Muscle of back (tissue), 11 donors: Measurements from ENCODE around the gene XK. TPM values are rescaled to one million over a fixed set of nuclear protein-coding genes. Genes with fewer than 3 reads are reported as not detected.

Experiments
- DNase-seq, 3 donors: peaks; one replicate each; pipeline versions ENCODE4 v3.0.0 to v3.0.0-alpha.2; 2013
- polyA plus RNA-seq, 10 donors: library from polyadenylated mRNA; unstranded; fragments of 120-200 nt; gene quantifications; one replicate each; pipeline ENCODE4 v1.2.1, GENCODE V29; 2013; ENCODE audit not compliant: insufficient read length in 10 of 10

The XK gene
- polyA plus RNA-seq, 10 donors, result 4.4 to 11.9 (median 7.6) TPM

DNA sequence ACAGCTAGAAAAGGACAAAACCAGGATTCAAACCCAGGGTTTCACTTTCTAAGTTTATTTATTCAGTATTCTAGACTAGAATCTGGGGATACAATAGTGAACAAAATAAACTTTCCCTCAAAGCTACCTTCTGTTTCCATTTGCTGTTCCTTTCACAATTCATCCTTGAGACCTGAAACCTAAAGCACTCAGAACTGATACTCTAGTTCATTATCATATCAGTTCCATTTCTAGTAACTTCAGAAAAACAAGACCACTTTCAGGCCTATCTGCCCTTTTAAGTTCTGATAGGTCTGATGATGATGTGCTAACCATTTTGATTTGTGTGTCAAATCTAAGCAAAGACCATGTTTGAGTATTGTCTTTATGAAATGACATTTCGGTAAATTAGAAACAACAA lies 7.8 kb upstream of the XK start:
- no peak for DNase-seq

DNA sequence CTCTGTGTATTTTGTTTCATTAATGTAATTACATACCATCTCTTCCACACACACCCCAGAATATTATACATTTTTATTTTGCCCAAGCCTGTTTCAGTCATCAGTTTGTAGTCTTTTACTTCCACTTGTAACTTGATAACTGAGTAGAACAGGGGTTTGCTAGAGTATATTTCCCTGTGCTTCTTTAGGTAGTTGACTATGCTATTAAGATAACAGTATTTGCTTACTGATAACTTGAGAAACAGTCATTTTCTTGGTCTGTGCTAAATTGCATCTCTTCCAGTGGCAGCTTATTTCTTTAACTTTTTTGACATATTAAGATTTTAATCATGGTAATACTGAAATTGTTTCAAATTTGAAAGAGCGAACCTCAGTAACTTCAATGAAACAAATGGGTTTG lies 7.0 kb upstream of the XK start:
- DNase-seq, result no peak

DNA sequence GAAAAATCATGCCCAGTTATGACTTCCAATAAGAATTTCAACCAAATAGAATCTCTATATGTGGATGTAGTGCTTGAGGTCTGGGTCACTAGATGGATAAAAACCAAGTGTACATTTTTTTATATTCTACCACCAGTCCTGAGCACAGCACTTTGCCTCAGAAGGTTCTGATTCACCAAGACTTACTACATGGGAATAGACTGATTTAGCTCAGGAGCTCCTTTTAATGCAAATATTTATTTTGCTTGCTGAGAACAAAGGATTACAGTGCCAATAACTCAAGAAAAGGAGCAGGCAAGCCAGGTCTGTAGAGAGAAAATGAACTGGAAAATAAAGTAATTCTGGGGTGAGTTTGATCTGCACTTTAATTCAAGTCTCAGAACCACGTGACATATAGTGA lies 6.4 kb upstream of the XK start:
- DNase-seq, result no peak

GRCh38 chrX:37679888-37680287 lies 5.7 kb upstream of the XK start:
- DNase-seq, result no peak

DNA sequence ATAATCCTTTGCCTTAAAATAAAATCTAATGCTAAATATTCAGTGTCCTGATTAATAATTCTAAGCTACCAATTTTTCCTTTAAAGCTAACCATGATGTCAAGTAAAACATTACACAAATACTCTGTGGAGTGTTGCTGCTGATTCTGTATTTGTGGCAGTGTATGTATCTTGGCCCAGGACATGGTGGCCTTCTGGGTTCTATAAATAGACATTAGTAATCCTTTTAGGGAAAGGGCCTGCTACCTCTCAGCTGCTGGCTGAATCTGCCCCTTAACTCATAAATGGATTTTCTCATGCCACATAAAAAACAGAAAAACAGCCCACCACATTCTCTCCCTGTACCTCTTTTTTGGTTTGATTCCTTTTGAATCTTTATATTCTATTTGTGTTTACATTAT lies 1.2 kb upstream of the XK start:
- peak in 1 of 3 donors; percentile 6 for DNase-seq

DNA sequence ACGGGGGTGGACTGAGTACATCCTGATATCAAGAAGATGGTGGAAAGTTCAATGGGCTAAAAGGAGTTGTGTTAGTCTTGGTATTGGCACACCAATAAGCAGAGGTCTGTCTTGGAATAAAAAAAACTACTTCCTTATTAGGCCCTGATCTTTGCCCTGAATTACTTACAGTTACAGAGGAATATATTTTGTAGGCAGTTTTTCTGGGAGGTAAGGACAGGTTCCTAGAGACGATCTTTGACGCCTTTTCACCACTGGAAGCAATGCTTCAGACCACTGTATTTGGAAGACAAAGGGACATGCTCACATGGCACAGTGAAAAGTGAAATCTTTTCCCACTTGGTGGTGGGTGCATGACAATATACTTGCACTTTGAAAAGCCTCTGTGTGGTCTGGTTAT lies 618 bp upstream of the XK start:
- no peak for DNase-seq

DNA sequence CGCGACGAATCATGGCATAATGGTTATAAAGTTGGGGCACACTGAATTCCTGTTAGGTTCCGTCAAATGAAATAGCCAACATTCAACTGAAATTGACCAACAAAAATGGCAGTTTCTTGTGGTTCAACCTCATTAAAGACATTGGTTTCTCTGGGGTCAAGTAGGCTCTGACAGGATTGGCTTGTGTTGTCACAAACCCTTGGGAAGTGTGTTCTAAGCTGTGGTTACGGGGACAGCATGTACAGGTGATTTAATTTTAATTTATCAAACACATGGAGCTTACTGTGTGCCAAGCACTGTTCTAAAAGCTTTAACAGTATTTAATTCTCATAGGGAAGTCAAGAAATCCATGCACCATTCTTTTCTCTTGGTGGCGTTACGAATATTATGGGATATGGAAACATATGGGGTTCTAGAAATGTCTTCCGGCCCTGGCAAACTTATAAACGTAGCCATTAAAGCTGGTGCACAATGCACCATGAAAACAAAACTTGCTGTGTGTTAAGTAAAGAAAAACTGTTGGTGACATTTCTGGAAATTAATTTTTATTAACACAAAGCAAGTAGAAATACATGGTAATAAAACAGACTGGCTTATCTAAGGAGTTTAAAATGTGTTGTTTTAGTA lies 891 bp downstream of the XK start:
- no peak for DNase-seq

DNA sequence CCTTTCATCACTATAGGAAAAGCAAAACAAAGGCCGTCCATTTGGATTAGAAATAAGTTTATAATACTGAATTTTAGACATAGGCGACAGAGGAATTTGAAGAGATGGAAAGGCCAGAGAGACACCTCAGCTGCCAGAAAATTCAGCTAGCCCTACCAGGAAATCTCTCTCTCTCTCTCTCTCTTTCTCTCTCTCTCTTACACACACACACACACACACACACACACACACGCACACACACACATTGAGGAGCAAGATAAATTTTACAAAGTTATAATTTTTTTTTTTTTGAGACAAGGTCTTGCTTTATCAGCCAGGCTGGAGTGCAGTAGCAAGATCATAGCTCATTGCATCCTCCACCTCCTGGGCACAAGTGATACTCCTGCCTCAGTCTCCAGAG lies 1.4 kb downstream of the XK start:
- DNase-seq, result no peak

GRCh38 chrX:37690119-37690518 lies 4.5 kb downstream of the XK start:
- DNase-seq, result no peak

DNA sequence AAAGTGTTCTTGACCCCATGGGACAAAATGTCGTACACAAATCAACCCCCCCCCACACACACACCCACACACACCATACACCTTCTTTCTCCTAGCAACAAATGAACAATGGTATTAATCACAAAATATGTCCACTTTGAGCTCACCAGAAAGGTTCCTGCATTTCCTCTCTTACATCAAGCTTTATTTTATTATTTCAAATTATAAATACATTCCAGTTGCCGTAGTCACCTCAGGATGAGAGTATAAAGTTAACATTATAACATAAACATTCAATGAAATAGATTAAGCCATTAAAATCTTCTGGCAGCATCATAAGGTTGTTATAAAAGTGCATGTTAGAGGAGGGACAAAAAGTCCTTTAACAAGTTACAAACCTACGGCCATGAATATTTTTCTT lies 7.3 kb downstream of the XK start:
- DNase-seq, result no peak

- DNase-seq, result no peak
Observed at GRCh38 chrX:37697169-37697760, 11.7 kb downstream of the XK start.

- peak in 1 of 3 donors; percentile 7 for DNase-seq
Observed at GRCh38 chrX:37701588-37701987, 16.0 kb downstream of the XK start.

- DNase-seq, result no peak
Observed at GRCh38 chrX:37711991-37712390, 26.4 kb downstream of the XK start.

GRCh38 chrX:37712458-37712857 lies 26.9 kb downstream of the XK start:
- no peak for DNase-seq

DNA sequence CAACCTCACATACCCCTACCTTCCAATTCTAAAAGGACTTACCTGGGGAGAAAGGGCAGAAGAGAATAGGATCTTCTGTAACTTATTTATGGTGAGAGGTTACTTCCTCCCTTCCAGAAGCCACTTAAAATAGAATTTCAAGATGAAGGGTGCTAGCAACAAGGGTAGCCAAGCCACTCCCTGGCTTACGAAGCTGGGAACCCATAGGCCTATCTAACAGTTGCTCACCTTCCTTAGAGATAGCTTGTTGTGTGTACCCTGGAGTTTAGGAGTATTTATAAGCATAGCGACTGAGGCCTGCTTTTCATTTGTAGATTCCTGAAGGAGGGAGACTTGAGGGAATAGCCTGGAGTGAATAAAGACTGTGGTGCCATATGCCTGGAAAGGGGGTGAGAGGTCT lies 28.9 kb downstream of the XK start:
- no peak for DNase-seq

- no peak for DNase-seq
Observed at GRCh38 chrX:37716602-37717001, 31.0 kb downstream of the XK start.

- no peak for DNase-seq
Observed at GRCh38 chrX:37717708-37718107, 32.1 kb downstream of the XK start.

GRCh38 chrX:37722595-37722994 lies 37.0 kb downstream of the XK start:
- DNase-seq, result no peak

DNA sequence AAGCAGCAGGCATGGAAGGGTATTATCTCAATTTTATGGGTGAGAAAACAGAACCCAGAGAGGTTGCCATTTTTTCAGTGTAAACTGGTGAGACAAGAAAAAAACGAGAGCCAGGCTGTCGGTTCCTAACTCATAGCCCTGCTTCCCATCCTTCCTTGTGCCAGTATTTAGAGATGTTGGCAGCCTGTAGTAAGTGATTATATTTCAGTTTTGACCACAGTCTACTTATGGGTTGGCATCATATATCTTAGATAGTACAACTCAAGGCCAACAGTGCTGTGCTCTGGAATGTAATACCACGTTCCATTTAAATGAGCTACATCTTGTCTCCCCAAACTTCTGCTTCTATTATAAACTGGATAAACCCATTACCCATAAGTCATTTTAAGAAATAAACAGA lies 40.8 kb downstream of the XK start:
- DNase-seq, result peak in 1 of 3 donors; percentile 6

DNA sequence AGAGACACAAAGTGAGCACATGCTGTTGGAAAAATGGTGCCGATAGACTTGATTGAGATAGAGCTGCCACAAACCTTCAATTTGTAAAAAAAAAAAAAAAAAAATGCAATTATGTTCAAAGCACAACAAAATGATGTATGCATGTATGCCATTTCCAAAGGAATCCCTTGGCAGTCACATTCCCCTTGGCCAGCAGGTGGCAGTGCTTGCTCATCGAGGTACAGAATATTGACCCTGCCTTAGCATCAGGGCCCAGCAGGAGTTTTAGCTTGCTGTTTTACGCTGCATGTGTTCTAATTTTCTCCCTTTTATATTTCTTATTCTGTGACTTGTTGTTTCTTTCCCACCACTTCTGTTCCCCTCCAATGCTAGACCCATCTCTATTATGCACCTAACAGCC lies 59.8 kb downstream of the XK start:
- peak; percentile 27 to 67 (median 56) for DNase-seq

DNA sequence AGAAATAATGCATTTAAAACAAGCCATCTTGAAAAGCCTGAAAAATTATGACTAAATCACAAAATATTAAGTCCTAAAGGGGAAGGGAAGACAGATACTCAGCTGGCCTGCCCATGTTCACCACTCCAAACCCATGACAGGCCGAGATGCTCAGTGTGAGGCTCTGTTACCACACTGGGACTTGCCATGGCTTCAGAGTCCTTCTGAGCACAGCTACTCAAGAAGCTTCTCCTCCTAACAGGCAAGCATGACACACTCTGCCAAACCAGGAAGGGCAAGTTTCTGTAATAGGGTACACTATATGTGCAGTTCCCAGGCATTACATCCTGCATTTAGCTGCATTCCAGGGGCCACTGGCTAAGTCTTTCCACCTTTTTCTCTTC lies 60.2 kb downstream of the XK start:
- DNase-seq, result no peak

GRCh38 chrX:37746218-37746941 lies 60.8 kb downstream of the XK start:
- DNase-seq, result no peak

- DNase-seq, result no peak
Observed at GRCh38 chrX:37746951-37747350, 61.4 kb downstream of the XK start.

- DNase-seq, result no peak
Observed at GRCh38 chrX:37752281-37752680, 66.7 kb downstream of the XK start.
